Fibroblast of upper back skin (primary cell): ENCODE measurements around the gene OR5K4.

Source experiments
- DNase-seq: peaks from one replicate; pipeline ENCODE4 v3.0.0-alpha.2; 2013

Gene OR5K4, protein sequence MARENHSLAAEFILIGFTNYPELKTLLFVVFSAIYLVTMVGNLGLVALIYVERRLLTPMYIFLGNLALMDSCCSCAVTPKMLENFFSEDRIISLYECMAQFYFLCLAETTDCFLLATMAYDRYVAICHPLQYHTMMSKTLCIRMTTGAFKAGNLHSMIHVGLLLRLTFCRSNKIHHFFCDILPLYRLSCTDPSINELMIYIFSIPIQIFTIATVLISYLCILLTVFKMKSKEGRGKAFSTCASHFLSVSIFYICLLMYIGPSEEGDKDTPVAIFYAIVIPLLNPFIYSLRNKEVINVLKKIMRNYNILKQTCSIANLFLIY

DNA sequence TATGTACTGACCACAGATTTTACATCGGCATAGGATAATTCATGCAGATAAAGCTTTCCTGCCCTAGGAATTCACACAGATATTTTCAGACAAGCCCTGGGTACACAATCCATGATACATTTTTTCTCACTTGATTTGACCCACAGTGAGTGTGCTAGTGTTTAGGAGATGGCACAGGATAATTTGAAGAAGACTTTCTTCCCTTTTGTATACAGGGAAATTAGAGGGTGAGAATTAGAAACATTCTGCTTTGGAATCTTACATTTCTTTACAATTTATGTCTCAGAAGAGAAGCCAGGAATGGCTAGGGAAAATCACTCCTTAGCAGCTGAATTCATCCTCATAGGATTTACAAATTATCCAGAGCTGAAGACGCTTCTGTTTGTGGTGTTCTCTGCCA is at the start of gene OR5K4:
TSS of gene OR5K4 (plus strand) at position 301 of the 400 bp plus-strand sequence. CDS start at position 301, 0 bp downstream.
- no peak for DNase-seq

DNA sequence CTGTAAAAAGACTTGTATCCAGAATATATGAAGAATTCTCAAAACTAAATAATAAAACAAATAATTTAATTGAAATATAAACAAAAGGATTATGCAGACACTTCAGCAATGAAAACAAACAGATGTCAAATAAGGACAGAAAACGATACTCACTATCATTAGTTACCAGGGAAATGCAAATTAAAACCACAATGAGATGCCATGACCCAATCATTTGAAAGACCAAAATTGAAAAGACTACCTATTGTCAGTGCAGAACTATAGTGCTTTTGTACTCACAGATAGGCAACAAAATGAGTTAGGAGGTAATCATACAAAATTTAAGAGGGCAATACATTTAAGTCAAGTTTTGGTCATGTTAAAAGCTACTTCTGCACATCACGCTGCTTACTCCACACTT is 31.6 kb upstream of the OR5K4 start:
- DNase-seq, result no peak

DNA sequence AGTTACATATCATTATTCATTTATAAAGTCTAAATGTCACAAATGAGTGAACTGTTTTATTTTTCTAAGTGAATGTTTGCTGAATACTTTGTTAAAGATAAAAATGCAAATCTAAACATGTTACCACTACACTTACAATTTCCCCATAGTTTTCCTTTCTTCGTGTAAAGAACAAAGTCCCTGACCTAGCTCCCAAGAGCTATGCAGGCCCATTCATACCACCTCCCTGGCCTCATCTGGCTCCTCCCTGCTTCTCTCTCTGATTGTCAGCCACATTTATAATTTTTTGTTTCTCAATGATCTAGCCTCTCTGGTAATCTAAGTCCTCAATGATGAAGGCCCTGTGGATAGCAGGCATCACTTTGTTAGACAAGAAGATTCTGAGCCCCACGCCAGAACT is 31.0 kb upstream of the OR5K4 start:
- no peak for DNase-seq

DNA sequence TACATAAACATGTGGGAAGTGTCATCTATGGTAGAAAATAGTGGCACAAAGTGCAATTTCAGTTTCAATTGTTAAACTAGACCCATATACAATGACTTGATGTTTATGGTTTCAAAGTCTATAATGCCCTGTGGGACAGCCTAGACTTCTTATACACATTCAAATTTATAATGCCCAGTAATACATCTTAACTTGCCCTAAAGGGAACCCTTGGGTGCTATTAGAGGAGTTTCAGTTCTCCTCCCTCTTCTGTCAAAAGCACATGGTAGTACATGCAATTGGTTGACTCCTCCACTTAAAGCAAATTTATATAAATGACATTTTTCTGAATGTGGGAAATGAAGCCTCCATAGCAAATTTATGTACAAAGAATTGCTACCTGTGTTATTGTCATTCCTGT is 30.2 kb upstream of the OR5K4 start:
- no peak for DNase-seq

DNA sequence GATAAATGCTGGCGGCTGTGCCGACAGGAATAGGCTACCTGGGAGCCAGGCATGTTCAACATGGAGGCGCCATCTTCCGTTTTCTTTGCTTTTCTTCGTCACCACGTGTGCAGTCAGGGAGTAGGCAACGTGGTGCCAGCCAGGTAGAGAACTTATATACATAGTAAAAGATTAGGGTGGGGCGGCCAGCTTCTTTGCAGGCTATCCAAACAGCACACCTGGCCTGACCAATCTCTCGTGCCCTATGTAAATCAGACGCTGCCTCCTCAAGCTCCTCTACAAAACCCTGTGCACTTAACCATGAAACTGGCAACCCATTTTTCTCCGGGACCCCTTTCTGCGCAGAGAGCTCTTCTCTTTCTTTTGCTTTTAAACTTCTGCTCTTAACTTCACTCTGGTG is 28.6 kb upstream of the OR5K4 start:
- DNase-seq, result no peak

DNA sequence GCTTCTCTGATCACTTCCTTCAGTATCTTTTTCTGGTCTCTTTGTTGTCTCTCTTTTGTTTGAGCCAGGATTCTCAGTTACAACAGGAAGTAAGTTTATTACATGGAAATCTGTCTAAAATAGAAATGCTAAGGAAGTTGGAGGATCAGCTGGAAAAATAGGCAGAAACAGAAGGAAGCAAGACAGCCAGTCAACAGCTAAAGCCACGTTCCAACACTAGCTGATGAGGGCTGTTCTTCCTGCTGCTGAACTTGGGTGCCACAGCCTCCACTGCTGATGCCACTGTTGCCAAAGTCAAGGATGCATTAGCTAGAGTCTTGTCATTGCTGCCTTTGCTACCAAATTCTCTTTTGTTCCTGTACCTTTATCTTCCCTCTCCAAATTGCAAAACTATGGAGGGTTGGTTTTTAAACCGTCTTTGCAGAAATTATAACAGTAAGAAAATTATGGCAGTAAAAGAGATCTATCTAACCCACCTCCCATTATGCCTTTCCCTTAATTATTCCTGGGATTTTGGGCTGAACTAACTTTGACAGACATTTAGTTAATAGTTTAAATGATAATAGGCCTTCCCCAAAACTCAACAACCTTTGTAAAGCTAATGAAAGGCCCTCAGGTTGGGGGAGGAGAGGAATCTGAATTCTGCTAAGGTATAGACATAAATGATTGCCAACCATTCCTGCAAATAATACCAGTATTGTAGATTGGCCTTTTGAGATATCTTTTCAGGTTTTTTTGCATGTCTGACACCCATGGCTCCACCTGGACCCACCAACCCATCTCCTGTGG is 27.4 kb upstream of the OR5K4 start:
- DNase-seq, result no peak

DNA sequence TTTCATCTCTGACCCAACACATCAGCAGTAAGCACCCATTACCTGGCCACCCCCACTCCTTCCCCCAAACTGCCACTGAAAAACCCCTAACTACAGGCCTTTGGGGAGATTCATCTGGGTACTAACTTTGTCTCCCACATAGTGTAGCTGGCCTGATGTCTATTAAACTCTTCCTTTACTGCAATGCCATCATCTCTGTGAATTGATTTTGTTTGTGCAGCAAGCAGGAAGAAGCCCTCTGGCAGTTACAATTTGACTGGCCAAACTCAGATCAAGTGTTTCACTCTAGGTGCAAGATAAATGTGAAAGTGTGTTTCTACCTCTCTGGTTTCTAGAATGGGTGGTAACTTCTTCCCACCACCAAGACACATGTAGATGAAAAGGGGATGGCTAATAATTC is 26.7 kb upstream of the OR5K4 start:
- no peak for DNase-seq

DNA sequence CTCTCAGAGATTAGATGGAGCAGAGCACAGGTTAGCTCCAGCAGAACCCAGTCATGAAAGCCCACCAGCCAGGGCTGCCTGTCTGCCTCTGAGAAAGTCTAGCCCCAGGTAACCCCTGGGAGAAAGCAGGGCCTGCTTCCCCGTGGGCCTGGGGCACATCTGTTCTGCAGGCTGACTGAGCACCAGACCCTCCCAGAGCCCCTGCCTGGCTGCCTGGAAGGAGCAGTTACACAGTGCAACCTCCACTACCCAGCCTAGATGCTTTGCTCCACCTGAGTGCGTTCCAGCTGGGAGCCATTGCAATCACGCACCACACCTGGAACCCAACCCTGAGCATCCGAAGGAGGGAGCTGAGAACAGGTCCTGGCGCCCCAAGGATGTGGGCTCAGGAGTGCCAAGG is 24.7 kb upstream of the OR5K4 start:
- no peak for DNase-seq

DNA sequence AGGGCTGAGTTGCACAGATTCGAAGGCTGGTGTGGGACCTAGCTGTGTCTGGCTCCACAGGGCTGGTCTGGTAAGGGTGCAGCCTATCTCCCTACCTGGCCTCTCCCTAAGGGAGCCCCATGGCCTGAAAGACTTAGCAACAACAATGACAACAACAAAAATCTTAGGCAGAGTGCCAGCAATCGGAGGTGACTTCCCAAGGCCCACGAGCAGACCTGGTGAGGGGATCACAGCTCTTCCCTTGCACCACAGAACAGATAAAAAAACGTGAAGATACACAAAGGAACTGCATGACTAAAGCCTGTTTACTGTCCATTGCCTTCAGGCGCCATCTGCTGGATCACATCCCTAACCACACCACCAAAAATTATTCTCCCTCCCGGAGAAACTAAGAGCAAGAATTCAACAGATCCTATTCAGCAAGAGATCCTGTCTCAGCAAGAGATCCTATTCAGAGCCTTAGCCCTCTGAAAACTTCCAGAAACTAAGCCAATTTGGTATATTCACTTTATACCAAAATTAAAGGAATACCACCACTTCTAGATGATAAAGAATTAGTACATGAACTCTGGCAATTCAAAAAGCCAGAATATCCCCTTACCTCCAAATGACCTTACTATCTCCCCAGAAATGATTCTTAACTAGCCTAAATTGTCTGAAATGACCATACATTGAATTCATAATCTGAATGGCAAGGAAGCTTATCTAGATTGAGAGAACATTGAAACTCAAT is 24.1 kb upstream of the OR5K4 start:
- peak; percentile 39 for DNase-seq

DNA sequence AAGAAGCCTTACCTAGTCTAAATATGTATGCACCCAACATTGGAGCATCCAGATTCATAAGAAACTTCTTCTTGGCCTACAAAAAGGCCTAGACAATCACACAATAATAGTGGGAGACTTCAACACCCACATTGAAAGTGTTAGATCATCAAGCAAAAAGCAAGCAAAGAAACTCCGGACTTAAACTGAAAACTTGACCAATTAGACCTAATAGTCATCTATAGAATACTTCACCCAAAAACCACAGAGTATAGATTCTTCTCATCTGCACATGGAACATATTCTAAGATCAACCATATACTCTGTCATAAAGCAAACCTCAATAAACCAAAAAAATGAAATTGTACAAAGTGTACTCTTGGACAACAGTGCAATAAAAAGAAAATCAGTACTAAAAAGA is 22.3 kb upstream of the OR5K4 start:
- no peak for DNase-seq

DNA sequence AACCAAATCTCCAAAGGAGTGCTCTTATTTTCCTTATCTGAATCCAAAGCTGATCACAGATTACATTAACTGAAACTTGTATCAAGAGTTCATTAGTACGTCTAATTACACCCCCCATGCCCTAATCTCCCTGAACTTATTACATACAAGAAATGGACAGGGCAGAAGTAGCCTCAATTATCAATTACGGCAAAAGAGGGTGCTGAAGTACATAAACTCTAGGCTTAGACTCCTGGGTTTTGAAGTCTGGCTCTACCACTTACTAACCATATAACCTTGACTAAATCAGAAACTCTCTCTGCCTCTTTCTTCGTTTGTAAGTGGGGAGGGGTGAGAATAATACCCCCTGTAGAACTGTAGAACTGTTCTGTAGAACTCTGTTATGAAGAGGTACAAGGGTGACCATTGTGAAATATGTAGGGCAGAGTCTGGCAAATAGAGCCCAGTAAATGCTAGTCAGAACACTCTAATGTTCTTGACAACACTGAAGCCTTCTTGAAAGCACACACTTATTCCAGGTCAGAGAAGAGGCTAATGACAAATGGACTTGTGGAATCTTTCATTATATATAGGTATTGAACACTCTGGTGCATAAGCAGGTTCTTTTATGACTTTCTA is 19.6 kb upstream of the OR5K4 start:
- DNase-seq, result no peak

DNA sequence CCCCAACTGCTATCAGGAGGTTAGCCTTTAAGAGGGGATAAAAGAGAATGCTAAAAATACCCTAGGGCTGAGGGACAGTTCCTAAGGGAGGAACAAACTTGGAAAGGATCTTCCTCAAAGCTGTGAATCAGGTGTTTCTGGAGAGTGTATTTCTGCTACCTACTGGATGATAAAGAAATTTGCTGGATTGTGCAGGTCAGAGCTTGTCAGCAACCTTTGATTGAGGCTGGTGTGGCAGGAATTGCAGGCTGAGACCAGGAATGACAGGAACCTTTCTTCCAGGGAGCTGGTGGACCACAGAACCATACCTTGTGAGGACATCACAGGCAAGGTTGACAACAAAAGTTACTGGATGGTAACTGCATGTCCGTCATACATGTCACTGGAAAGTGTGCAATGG is 14.6 kb upstream of the OR5K4 start:
- no peak for DNase-seq

DNA sequence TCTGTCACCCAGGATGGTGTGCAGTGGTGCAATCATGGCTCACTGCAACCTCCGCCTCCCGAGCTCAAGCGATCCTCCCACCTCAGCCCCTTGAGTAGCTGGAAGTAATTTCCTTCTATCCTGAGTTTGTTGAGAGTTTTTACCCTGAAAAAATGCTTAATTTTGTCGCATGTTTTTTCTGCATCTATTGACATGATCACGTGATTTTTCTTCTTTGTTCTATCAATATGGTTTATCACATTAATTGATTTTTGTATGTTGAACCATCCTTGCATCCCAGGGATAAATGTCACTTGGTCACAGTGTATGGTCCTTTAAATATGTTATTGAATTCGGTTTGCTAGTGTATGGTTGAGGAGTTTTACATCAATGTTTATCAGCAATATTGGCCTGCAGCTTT is 11.9 kb upstream of the OR5K4 start:
- no peak for DNase-seq

DNA sequence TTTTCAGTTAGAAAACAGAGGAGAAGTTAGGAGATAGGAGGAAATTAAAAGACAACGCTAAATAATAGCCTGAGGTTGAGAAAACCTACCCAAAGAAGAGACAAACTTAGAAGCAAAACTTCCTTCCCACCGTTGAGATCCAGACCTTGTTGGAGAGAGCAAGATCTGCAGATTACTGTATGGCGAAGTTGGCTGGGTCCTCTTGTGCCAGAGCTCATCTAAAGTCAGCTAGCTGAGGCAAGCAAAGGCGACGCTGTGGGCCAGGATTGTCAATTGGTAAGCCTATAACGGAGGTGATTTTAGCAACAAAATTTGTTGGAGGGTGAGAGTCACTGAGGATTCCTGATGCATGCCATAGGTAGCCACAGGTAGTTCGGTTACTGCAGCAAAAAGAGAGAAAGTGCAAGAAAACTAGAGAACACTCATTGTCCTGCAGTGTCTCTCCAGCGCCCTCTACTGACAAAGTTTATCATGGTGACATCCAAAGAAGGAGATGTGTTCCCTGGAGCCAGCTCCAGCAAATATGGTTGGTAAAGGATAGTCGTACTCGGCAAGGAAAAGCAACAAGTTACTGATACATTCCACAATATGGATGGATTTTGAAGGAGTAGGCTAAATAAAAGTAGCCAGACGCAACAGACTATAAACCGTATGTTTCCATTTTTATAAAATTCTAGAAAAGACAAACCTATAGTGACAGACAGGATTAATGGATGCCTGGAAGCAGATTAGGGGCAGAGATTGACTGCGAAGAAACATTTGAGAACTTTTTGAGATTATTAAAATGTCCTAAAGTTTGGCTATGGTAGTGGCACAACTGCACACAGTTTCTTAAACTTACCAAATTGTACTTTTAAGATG is 9.8 kb upstream of the OR5K4 start:
- peak; percentile 4 for DNase-seq

DNA sequence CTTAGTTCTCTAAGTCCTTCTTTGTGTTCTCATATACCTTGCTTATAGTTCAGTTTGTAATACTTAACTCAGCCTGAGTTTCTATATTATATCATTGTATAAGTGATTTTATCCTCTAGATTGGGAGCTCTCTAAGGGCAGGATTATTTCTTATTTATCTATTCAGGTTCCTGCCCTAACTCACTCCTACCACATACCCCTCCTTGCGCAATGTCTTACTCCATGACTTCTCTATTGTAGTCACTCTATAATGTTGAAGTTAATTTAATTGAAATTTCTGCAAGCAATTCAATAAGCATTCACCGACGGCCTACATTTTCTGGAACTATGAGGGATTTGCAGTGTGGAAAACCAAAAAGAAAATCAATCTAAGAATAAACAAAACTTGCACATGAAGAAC is 3.6 kb upstream of the OR5K4 start:
- no peak for DNase-seq

DNA sequence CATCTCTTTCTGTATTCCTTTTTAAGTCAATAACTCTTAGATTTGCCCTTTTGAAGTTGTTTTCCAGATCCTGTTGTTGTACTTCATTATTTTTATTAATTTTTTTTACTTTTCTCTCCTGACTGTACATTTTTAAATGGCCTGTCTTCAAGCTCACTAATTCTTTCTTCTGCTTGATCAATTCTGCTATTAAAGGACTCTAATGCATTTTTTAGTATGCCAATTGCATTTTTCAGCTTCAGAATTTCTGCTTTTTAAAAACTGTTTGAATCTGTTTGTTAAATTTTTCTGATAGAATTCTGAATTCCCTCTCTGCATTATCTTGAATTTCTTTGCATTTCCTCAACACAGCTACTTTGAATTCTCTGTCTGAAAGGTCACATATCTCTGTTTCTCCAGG is 5.6 kb downstream of the OR5K4 start:
- DNase-seq, result no peak

DNA sequence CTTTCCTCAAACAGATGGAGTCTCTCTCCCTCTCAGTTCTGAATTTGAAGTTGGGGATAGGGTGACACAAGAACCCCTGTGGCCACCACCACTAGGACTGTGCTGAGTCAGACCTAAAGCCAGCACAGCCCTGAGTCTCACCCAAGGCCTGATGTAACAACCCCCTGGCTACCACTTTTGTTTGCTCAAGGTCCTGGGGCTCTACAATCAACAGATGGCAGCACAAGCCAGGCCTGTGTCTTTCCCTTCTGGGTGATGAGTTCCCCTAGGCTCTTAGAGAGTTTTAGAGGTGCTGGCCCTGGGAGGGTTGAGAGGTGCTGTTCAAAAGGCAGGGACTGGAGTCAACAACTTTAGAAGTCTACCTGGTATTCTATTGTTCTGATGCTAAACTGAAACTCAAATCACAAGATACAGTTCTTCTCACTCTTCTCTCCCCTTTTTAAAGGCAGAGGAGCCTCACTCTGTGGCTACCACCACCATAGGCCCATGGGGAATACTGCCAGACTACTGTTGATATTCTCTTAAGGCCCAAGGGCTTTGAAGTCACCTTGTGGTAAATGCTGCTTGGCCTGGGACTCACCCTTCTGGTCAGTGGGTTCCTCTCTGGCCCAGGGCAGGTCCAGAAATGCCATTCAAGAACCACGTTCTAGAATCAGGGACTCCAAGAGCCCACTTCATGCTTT is 6.5 kb downstream of the OR5K4 start:
- no peak for DNase-seq

DNA sequence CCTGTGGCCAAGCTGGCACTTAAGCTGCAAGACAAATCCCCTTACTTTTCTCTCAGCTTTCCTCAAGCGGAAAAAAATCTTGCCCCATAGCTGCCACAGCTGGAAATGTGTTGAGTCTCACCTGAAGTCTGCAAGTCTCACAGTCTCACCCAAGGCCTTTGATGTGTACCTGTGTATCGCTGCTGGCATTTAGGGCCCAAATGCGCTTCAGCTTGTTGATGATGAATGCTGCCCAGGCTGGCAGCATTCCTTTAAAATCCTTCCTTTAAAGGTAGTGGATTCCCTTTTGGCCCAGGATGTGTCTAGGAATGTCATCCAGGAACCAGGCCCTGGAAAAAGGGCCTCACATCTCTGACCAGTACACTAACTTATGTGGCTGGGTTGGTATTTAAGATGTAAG is 7.0 kb downstream of the OR5K4 start:
- DNase-seq, result no peak

DNA sequence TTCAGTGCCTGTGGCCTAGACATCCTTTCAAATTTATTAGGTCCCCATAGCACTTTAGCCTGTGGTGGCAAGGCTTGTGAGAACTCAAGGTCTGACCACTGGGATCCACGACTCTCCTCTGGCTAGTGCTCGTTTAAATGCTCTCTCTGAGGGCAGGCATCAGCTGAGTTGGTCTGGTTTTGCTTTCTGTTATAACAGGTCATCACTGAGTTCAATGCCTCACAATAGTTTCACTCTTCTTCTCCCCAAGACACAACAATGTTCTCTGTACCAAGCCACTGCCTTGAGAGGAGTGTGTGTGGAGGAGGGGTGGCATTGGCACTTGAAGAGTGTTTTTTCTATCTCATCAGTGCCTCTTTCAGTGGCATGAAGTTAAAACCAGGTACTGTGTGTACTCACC is 7.6 kb downstream of the OR5K4 start:
- no peak for DNase-seq

DNA sequence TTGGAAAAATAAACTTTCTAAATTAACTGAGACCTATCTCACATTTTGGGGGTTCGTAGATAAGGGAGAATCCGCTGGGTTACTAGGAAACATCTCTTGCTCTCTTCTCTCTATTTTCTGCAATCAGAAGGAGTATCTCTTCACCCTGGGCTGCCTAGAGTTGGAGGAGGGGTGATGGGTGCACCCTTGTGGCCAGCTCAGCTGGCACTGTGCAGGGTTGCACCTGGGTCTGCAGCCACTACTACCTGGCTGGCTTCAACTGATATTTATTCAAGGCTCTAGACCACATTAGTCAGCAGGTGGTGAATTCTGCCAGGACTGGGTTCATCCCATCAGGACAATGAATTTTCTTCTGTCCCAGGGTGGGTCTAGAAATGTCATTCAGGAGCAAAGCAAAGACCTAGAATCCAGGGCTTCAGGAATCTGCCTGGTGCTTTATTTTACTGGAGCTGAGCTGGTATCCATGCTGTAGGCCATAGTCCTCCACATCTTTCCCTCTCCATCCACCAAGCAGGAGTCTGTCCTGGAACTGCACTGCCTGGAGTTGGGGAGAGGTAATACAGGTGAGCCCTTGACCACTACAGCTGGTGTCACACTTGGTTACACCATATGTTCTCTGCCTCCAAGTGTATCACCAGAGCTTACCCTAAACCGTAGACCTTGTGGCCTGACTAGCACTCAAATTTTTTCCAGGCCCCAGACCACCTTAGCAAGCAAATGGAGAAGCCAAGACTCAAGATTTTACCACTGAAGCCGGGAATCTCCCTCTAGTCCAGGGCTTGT is 14.0 kb downstream of the OR5K4 start:
- DNase-seq, result no peak

DNA sequence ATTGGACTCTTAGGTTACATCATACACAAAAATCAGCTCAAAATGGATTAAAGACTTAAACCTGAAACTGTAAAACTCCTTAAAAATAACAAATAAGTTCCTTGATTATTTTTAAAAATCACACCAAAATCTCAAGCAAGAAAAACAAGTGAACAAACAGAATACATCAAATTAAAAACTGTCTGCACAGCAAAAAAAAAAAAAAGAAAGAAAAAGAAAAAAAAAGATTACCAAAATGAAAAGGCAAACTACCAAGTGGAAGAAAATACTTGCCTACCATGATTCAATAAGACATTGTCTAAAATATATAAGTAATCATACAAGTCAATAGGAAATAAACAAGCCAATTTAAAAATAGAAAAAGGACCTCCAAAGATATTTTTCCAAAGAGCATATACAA is 17.5 kb downstream of the OR5K4 start:
- no peak for DNase-seq
